Transverse colon (tissue), 4 donors: ENCODE data around the gene NBEAL1.

Experiments used
- CTCF ChIP-seq, 5 experiments: fragments of 200-600 bp in 3 of 5; fragments of 450-650 bp in 2 of 5; sonication (generic) in 3 of 5; IDR thresholded peaks; 1 replicate in 2 of 5; 2 replicates in 3 of 5; pipeline ENCODE4 v1.5.1; 2016 to 2017; ENCODE audit warnings: antibody characterized with exemption in 5 of 5, inconsistent platforms in 3 of 5, mild to moderate bottlenecking in 2 of 5, moderate library complexity in 1 of 5
- POLR2A ChIP-seq: fragments of 450-650 bp; IDR thresholded peaks from one replicate; pipeline ENCODE4 v1.6.1; 2016; ENCODE audit warnings: antibody characterized with exemption, mild to moderate bottlenecking, moderate library complexity
- POLR2AphosphoS5 ChIP-seq, 3 donors: sonication (generic); formaldehyde crosslinking; IDR thresholded peaks; one replicate each; pipeline ENCODE4 v1.6.1; 2016; ENCODE audit warnings: antibody characterized with exemption in 3 of 3

- TF ChIP-seq POLR2A (no peak), CTCF (IDR thresholded peaks at IDR 0.05) (no peak), POLR2AphosphoS5 (IDR thresholded peaks at IDR 0.05) (no peak)
These were observed 186.8 kb downstream of the NBEAL1 start for GRCh38 chr2:203201426-203201825.
